Left lung (tissue), 10 donors: Measurements from ENCODE around the gene KIF26B. TPM values are rescaled to one million over a fixed set of nuclear protein-coding genes. Genes with fewer than 3 reads are reported as not detected.

Experiments used
- ATAC-seq: fragments of 200-7000 bp; cut with Tn5 transposase; one replicate; pipeline ENCODE4 v1.9.1; 2020; ENCODE audit warnings: moderate library complexity
- DNase-seq, 4 donors: peaks; one replicate each; pipeline ENCODE4 v3.0.0-alpha.2; 2013 to 2020
- H3K27ac ChIP-seq, 2 donors: fragments of 200-600 bp; sonication (generic) in 1 of 2; one replicate each; pipeline versions ENCODE4 v1.5.0 to v1.8.0; 2020 to 2021
- H3K27me3 ChIP-seq, 2 donors: fragments of 200-600 bp; sonication (generic) in 1 of 2; one replicate each; pipeline versions ENCODE4 v1.5.0 to v1.8.0; 2020 to 2021
- H3K36me3 ChIP-seq, 2 donors: fragments of 200-600 bp; sonication (generic) in 1 of 2; one replicate each; pipeline versions ENCODE4 v1.5.0 to v1.8.0; 2020 to 2021
- H3K4me1 ChIP-seq, 2 donors: fragments of 200-600 bp; one replicate each; pipeline ENCODE4 v1.8.0; 2021
- H3K4me3 ChIP-seq, 2 donors: fragments of 200-600 bp; sonication (generic) in 1 of 2; one replicate each; pipeline versions ENCODE4 v1.5.0 to v1.8.0; 2020 to 2021; ENCODE audit warnings: mild to moderate bottlenecking in 1 of 2
- H3K9me3 ChIP-seq, 2 donors: fragments of 200-600 bp; sonication (generic) in 1 of 2; one replicate each; pipeline versions ENCODE4 v1.5.0 to v1.8.0; 2020 to 2021
- intact Hi-C, 2 donors: fragments of 100-400 bp; cut with DNase I; formaldehyde crosslinking; loops; one replicate each; pipeline versions ENCODE4 v1.11.2 to v1.14.2; 2022
- polyA plus RNA-seq, 6 donors: library from polyadenylated mRNA; unstranded; fragments of 120-200 nt; gene quantifications; one replicate each; pipeline ENCODE4 v1.2.1, GENCODE V29; 2013; ENCODE audit not compliant: insufficient read length in 6 of 6
- total RNA-seq, 2 donors: library from RNA; stranded (reverse); fragmentation: NEBNext Ultra II Directional; extraction: Animal tissue kit (Norgen Biotek cat#: 25700); gene quantifications; one replicate each; pipeline ENCODE4 v1.2.1, GENCODE V29; 2021
- TF ChIP-seq, protein P1 (sequence below), 2 donors: fragments of 200-600 bp; sonication (generic) in 1 of 2; IDR thresholded peaks; one replicate each; pipeline versions ENCODE4 v1.5.0 to v1.8.0; 2021; ENCODE audit warnings: antibody characterized with exemption in 2 of 2
- donor health status: DM: no; HTN: yes; CAD: no.
- donor health status: DM: no; HTN: no; CAD: no.

Gene KIF26B
- total and polyA plus RNA-seq, 8 donors, result 3.9 to 28.3 (median 6.5) TPM

DNA sequence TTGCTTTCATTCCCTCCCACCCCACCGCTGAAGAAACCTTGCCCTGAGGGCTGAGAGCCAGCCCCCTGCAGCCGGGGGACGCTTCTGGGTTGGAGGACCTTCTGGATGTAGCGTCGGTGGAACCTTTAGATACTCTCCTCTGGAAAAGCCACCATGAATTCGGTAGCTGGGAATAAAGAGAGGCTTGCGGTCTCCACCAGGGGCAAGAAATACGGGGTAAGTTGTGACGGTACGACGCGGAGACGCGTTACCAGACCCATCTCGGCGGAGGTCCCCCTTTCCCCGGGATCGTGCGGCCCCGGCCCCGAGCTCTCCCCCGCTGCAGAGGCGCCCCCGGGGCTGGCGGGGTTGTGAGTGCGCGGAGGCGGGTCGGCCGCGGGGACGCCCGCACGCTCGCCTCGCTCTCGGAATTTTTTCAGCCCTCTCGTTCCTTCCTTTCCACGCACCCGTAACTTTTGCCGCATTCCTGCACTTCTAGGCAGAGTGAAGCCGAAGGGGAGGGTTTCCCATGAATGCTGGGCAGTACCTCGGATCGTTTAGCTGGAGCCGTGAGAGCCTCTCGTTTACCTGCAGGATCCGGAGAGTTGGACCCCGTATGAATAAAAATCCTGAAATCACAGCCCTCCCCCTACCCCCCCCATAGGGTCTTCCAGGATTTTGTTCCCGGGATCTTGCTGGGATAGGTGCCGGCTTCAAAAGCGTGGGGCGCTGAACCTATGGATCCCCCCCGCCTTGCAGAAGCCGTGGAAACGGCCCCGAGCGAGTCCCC, 671 bp downstream of the KIF26B start:
- peaks cover 0 to 80% of the 10 kb centered on the region in 2 donors for H3K27me3 ChIP-seq
- no peak for ATAC-seq
- H3K36me3 ChIP-seq, result no peaks in the 10 kb centered on the region
- peak in 2 of 4 donors; percentile 31 to 75 for DNase-seq
- peaks cover 4 to 47% of the 10 kb centered on the region in 2 donors for H3K4me1 ChIP-seq
- TF ChIP-seq, protein P1, sequence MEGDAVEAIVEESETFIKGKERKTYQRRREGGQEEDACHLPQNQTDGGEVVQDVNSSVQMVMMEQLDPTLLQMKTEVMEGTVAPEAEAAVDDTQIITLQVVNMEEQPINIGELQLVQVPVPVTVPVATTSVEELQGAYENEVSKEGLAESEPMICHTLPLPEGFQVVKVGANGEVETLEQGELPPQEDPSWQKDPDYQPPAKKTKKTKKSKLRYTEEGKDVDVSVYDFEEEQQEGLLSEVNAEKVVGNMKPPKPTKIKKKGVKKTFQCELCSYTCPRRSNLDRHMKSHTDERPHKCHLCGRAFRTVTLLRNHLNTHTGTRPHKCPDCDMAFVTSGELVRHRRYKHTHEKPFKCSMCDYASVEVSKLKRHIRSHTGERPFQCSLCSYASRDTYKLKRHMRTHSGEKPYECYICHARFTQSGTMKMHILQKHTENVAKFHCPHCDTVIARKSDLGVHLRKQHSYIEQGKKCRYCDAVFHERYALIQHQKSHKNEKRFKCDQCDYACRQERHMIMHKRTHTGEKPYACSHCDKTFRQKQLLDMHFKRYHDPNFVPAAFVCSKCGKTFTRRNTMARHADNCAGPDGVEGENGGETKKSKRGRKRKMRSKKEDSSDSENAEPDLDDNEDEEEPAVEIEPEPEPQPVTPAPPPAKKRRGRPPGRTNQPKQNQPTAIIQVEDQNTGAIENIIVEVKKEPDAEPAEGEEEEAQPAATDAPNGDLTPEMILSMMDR (IDR thresholded peaks at IDR 0.05), result no peak
- H3K27ac ChIP-seq, result peak overlapping the region in 1 of 2 donors; percentile 41
- H3K9me3 ChIP-seq, result no peaks in the 10 kb centered on the region
- intact Hi-C loops, result loop anchor here in 1 of 2 donors (5.0 to 10.0 kb wide), 2 partner anchors 849 to 962 kb away; no protein-coding TSS in a partner anchor
- H3K4me3 ChIP-seq, result peak overlapping the region; percentile 39 to 48

DNA sequence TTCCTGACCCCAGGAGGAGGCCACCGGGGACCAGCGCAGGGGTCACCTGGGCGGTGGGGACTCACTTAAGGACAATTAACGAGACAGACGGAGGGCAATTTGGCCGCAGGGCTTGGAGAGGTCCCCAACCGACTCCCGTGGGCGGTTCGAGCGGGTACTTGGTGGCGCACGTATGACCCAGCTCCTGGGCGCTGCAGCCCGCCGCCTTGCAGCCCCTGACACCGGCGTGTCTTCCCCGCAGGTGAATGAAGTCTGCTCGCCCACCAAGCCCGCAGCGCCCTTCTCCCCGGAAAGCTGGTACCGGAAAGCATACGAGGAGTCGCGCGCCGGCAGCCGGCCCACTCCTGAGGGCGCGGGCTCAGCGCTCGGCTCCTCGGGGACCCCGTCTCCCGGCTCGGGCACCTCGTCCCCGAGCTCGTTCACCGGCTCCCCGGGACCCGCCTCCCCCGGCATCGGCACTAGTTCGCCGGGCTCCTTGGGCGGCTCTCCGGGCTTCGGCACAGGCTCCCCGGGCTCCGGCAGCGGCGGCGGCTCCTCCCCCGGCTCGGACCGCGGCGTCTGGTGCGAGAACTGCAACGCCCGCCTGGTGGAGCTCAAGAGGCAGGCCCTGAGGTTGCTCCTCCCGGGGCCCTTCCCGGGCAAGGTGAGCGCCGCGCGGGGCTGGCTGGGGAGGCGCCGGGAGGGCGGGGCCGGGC, 1.4 kb downstream of the KIF26B start:
- ATAC-seq, result peak; percentile 94
- Histone ChIP-seq H3K4me3 (peak overlapping the region; percentile 39 to 48), H3K27me3 (peaks cover 0 to 73% of the 10 kb centered on the region in 2 donors), H3K36me3 (no peaks in the 10 kb centered on the region), H3K4me1 (peaks cover 4 to 47% of the 10 kb centered on the region in 2 donors), H3K9me3 (no peaks in the 10 kb centered on the region), H3K27ac (no peak overlapping the region)
- peak; percentile 68 to 95 (median 87) for DNase-seq
- TF ChIP-seq, protein P1 (IDR thresholded peaks at IDR 0.05), result peak; percentile 81
- intact Hi-C loops, result loop anchor here in 1 of 2 donors (5.0 to 10.0 kb wide), 2 partner anchors 849 to 961 kb away; no protein-coding TSS in a partner anchor

DNA sequence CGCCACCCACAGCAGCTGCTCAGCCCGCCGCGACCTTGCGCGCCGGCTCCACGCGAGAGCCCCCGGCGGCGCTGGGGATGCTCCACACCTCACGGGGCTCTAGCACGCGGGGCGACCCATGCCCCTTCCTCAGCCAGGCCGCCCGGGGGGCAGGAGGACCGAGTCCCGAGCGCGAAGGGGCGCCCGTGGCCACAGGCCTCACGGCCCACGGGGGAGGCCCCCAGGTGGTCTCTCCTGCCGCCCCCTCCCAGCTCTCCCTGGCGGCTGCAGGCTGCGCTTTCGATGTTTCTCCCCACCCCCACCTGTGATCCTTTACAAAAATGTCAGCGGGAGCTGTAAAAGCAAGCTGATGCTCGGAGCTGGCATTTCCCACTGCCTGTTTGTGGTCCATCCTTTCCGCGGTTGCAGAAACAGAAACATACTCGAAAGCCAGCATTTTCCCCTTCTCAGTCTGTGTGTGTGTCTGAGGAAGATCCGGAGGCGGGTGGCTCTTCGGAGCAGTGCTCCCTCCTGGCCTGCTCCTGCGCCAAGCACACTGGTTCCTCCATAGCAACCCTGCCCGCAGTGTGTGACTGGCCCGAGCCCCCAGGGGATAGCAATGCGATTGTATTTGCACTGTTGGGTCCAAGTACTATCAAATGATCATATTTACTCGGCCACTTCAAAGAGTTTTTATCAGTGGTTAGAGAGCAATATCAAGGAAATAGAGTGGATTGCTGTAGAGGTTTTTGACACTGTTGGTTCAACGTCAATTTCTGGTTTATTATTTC, 2.1 kb downstream of the KIF26B start:
- peak; percentile 38 for ATAC-seq
- Histone ChIP-seq H3K4me1 (peaks cover 4 to 47% of the 10 kb centered on the region in 2 donors), H3K27ac (no peak overlapping the region), H3K27me3 (peaks cover 0 to 66% of the 10 kb centered on the region in 2 donors), H3K4me3 (peak overlapping the region; percentile 39 to 48), H3K36me3 (no peaks in the 10 kb centered on the region), H3K9me3 (no peaks in the 10 kb centered on the region)
- TF ChIP-seq, protein P1 (IDR thresholded peaks at IDR 0.05), result peak in 1 of 2 donors; percentile 22
- peak in 2 of 4 donors; percentile 18 to 23 for DNase-seq
- intact Hi-C loops, result loop anchor here in 1 of 2 donors (5.0 to 10.0 kb wide), 2 partner anchors 848 to 960 kb away; no protein-coding TSS in a partner anchor

DNA sequence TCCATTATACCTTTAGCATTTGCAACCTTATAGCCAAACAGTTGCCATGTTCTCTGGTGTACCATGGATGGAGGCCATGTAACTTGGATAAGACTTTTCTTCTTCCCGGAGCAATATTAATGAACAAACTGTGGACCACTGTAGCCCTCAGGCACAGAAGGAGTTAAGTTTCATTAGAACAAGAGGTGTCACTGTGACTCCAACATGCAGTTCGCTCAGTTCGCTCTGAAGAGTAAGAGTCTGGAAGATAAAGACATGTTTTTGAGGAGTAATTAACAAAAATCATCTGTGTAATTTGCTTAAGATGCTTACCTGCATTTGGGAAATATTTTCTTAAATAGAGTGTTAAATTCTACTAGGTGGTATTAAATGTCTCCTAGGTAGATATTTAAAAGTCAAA, 4.1 kb downstream of the KIF26B start:
- TF ChIP-seq, protein P1 (IDR thresholded peaks at IDR 0.05), result no peak
- Histone ChIP-seq H3K4me1 (peaks cover 0 to 35% of the 10 kb centered on the region in 2 donors), H3K4me3 (no peak overlapping the region), H3K36me3 (no peaks in the 10 kb centered on the region), H3K9me3 (no peaks in the 10 kb centered on the region), H3K27me3 (peaks cover 0 to 47% of the 10 kb centered on the region in 2 donors), H3K27ac (no peak overlapping the region)
- intact Hi-C loops, result loop anchor here in 1 of 2 donors (5.0 to 10.0 kb wide), 2 partner anchors 846 to 958 kb away; no protein-coding TSS in a partner anchor
- no peak for ATAC-seq
- no peak for DNase-seq
